Osteoblast (primary cell): ENCODE data around the gene SLC39A9. TPM values are rescaled to one million over a fixed set of nuclear protein-coding genes. Genes with fewer than 3 reads are reported as not detected.

Experiments used
- DNase-seq: peaks from one replicate; pipeline ENCODE4 v3.0.0; 2011; ENCODE audit warnings: low spot score, mixed read lengths; ENCODE audit not compliant: insufficient read length; ENCODE audit errors: missing footprints
- H2AFZ ChIP-seq: 2 replicates; pipeline ENCODE4 v1.6.0; 2011; ENCODE audit warnings: mild to moderate bottlenecking, low read length
- H3K27ac ChIP-seq: 2 replicates; pipeline ENCODE4 v1.5.1; 2011; ENCODE audit warnings: mild to moderate bottlenecking, low read depth, low read length, moderate library complexity
- H3K27me3 ChIP-seq: 2 replicates; pipeline ENCODE4 v1.6.0; 2012; ENCODE audit warnings: mild to moderate bottlenecking, control low read depth, inconsistent platforms, low read length, moderate library complexity; ENCODE audit not compliant: insufficient read depth
- H3K36me3 ChIP-seq: 2 replicates; pipeline ENCODE4 v1.5.1; 2011; ENCODE audit warnings: mild to moderate bottlenecking, low read length, control low read depth, moderate library complexity; ENCODE audit not compliant: insufficient read depth
- H3K4me1 ChIP-seq: 2 replicates; pipeline ENCODE4 v1.5.1; 2011; ENCODE audit warnings: mild to moderate bottlenecking, low read length, control low read depth, moderate library complexity; ENCODE audit not compliant: insufficient read depth
- H3K4me2 ChIP-seq: 2 replicates; pipeline ENCODE4 v1.6.0; 2011; ENCODE audit warnings: mild to moderate bottlenecking, low read length; ENCODE audit not compliant: insufficient read depth
- H3K4me3 ChIP-seq: fragments of 200-600 bp; sonication (generic); 3 replicates; pipeline ENCODE4 v1.5.1; 2012; ENCODE audit warnings: mild to moderate bottlenecking, low read length, inconsistent platforms; ENCODE audit not compliant: insufficient read depth
- H3K79me2 ChIP-seq: 2 replicates; pipeline ENCODE4 v1.6.0; 2012; ENCODE audit warnings: mild to moderate bottlenecking, low read length, control low read depth, inconsistent platforms; ENCODE audit not compliant: insufficient read depth
- H3K9me3 ChIP-seq: 2 replicates; pipeline ENCODE4 v1.5.1; 2011; ENCODE audit warnings: low read depth, low read length, control low read depth
- H4K20me1 ChIP-seq: 2 replicates; pipeline ENCODE4 v1.6.0; 2012; ENCODE audit warnings: mild to moderate bottlenecking, low read length, control low read depth; ENCODE audit not compliant: insufficient read depth
- total RNA-seq: library from RNA; depleted of rRNA; stranded (reverse); fragments of >200 nt; gene quantifications from 2 replicates; pipeline ENCODE4 v1.2.3, GENCODE V29; 2012
- TF ChIP-seq, protein P1 (sequence below): IDR thresholded peaks from 2 replicates; pipeline ENCODE4 v1.5.1; 2011; ENCODE audit warnings: mild to moderate bottlenecking, low read depth, low read length, moderate library complexity; ENCODE audit errors: extremely low read depth

The SLC39A9 gene
- total RNA-seq, 1 donor = 163 TPM

DNA sequence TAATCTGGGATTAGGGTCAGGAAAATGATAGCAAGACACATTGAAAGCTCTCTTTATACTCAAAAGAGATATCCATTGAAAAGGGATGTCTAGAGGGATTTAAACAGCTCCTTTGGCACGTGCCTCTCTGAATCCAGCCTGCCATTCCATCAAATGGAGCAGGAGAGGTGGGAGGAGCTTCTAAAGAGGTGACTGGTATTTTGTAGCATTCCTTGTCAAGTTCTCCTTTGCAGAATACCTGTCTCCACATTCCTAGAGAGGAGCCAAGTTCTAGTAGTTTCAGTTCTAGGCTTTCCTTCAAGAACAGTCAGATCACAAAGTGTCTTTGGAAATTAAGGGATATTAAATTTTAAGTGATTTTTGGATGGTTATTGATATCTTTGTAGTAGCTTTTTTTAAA is 60.6 kb downstream of the SLC39A9 start:
- peaks cover 2% of the 10 kb centered on the region for H3K4me1 ChIP-seq
- peaks cover 7% of the 10 kb centered on the region for H4K20me1 ChIP-seq
- no peak overlapping the region for H3K27ac ChIP-seq
- no peaks in the 10 kb centered on the region for H3K9me3 ChIP-seq
- H3K4me2 ChIP-seq = no peak overlapping the region
- peaks cover 48% of the 10 kb centered on the region for H3K36me3 ChIP-seq
- no peak for DNase-seq
- no peak overlapping the region for H2AFZ ChIP-seq
- H3K79me2 ChIP-seq = no peaks in the 10 kb centered on the region
- H3K4me3 ChIP-seq = no peak overlapping the region
- H3K27me3 ChIP-seq = no peaks in the 10 kb centered on the region
- TF ChIP-seq, protein P1, sequence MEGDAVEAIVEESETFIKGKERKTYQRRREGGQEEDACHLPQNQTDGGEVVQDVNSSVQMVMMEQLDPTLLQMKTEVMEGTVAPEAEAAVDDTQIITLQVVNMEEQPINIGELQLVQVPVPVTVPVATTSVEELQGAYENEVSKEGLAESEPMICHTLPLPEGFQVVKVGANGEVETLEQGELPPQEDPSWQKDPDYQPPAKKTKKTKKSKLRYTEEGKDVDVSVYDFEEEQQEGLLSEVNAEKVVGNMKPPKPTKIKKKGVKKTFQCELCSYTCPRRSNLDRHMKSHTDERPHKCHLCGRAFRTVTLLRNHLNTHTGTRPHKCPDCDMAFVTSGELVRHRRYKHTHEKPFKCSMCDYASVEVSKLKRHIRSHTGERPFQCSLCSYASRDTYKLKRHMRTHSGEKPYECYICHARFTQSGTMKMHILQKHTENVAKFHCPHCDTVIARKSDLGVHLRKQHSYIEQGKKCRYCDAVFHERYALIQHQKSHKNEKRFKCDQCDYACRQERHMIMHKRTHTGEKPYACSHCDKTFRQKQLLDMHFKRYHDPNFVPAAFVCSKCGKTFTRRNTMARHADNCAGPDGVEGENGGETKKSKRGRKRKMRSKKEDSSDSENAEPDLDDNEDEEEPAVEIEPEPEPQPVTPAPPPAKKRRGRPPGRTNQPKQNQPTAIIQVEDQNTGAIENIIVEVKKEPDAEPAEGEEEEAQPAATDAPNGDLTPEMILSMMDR = no peak

GRCh38 chr14:69460093-69460701 is 61.7 kb downstream of the SLC39A9 start:
- Histone ChIP-seq H3K4me2 (no peak overlapping the region), H3K4me3 (no peak overlapping the region), H3K27ac (peak overlapping the region; percentile 29), H3K27me3 (no peaks in the 10 kb centered on the region), H3K9me3 (no peaks in the 10 kb centered on the region), H2AFZ (no peak overlapping the region), H3K79me2 (no peaks in the 10 kb centered on the region), H3K36me3 (peaks cover 48% of the 10 kb centered on the region), H3K4me1 (peaks cover 12% of the 10 kb centered on the region), H4K20me1 (peaks cover 7% of the 10 kb centered on the region)
- TF ChIP-seq, protein P1 = peak; percentile 90
- peak; percentile 88 for DNase-seq

- Histone ChIP-seq H3K4me2 (peak overlapping the region; percentile 71), H3K27ac (peak overlapping the region; percentile 88), H3K9me3 (no peaks in the 10 kb centered on the region), H3K36me3 (peaks cover 17% of the 10 kb centered on the region), H3K4me1 (peaks cover 12% of the 10 kb centered on the region), H3K27me3 (no peaks in the 10 kb centered on the region), H4K20me1 (peaks cover 7% of the 10 kb centered on the region), H3K4me3 (no peak overlapping the region), H2AFZ (no peak overlapping the region), H3K79me2 (no peaks in the 10 kb centered on the region)
- DNase-seq = peak; percentile 69
- TF ChIP-seq, protein P1 = no peak
These were observed 65.9 kb downstream of the SLC39A9 start for GRCh38 chr14:69464379-69464778.

- Histone ChIP-seq H3K4me3 (no peak overlapping the region), H3K27ac (peak overlapping the region; percentile 88), H3K27me3 (no peaks in the 10 kb centered on the region), H3K4me2 (peak overlapping the region; percentile 71), H3K4me1 (peaks cover 12% of the 10 kb centered on the region), H3K79me2 (no peaks in the 10 kb centered on the region), H4K20me1 (peaks cover 7% of the 10 kb centered on the region), H2AFZ (no peak overlapping the region), H3K9me3 (no peaks in the 10 kb centered on the region), H3K36me3 (peaks cover 17% of the 10 kb centered on the region)
- TF ChIP-seq, protein P1 = no peak
- peak; percentile 90 for DNase-seq
These were observed 66.3 kb downstream of the SLC39A9 start for GRCh38 chr14:69464829-69465228.
